PC-3 (cell line): ENCODE measurements around the gene SHROOM1. TPM values are rescaled to one million over a fixed set of nuclear protein-coding genes. Genes with fewer than 3 reads are reported as not detected.

Source experiments
- ATAC-seq: fragments of 200-7000 bp; cut with Tn5 transposase; 2 replicates; pipeline ENCODE4 v1.9.1; 2020; ENCODE audit warnings: mild to moderate bottlenecking, moderate library complexity
- BruUV-seq: library from RNA; stranded (reverse); fragments of 400-500 nt; replicated peaks from 2 replicates; lab custom pipeline; 2021; lab: Mats Ljungman, UMichigan
- CTCF ChIA-PET: fragments of 300-600 bp; sonication (Branson Sonifier 250); formaldehyde crosslinking; loops from one replicate; lab custom pipeline; 2022; ENCODE audit warnings: antibody characterized with exemption; lab: Charles Lee
- POLR2A ChIA-PET: fragments of 300-600 bp; sonication (Branson Sonifier 250); formaldehyde crosslinking; loops from one replicate; lab custom pipeline; 2022; ENCODE audit warnings: antibody characterized with exemption; ENCODE audit not compliant: unreplicated experiment; lab: Charles Lee
- DNase-seq: peaks from one replicate; pipeline ENCODE4 v3.0.0-alpha.2; 2015
- H2AFZ ChIP-seq: fragments of 300-600 bp; sonication (generic); 2 replicates; pipeline ENCODE4 v1.6.0; 2016; ENCODE audit warnings: antibody characterized with exemption, low read length
- H3F3A ChIP-seq: fragments of 300-600 bp; sonication (generic); one replicate; pipeline ENCODE4 v1.6.0; 2017; ENCODE audit warnings: antibody characterized with exemption, low read length, control low read depth, mild to moderate bottlenecking; ENCODE audit not compliant: unreplicated experiment
- H3K27ac ChIP-seq: fragments of 300-600 bp; sonication (generic); 2 replicates; pipeline ENCODE4 v1.5.1; 2016; ENCODE audit warnings: mild to moderate bottlenecking, low read length
- H3K27me3 ChIP-seq: fragments of 300-600 bp; sonication (generic); 2 replicates; pipeline ENCODE4 v1.6.1; 2016; ENCODE audit warnings: low read length, mixed read lengths
- H3K36me3 ChIP-seq: fragments of 300-600 bp; sonication (generic); 2 replicates; pipeline ENCODE4 v1.6.1; 2016; ENCODE audit warnings: low read depth, mixed run types, low read length, mixed read lengths
- H3K4me1 ChIP-seq: fragments of 300-600 bp; sonication (generic); 2 replicates; pipeline ENCODE4 v1.5.1; 2016; ENCODE audit warnings: low read length; ENCODE audit not compliant: insufficient read depth
- H3K4me2 ChIP-seq: fragments of 300-600 bp; sonication (generic); 2 replicates; pipeline ENCODE4 v1.6.0; 2016; ENCODE audit warnings: low read length
- H3K4me3 ChIP-seq: fragments of 300-600 bp; sonication (generic); 2 replicates; pipeline ENCODE4 v1.5.1; 2016; ENCODE audit warnings: mild to moderate bottlenecking, low read length, mixed read lengths
- H3K79me2 ChIP-seq: fragments of 300-600 bp; sonication (generic); 2 replicates; pipeline ENCODE4 v1.6.1; 2017; ENCODE audit warnings: low read length, mixed read lengths
- H3K9ac ChIP-seq: fragments of 300-600 bp; sonication (generic); 2 replicates; pipeline ENCODE4 v1.6.0; 2016; ENCODE audit warnings: mild to moderate bottlenecking, low read length
- H3K9me2 ChIP-seq: fragments of 300-600 bp; sonication (generic); replicated peaks from 2 replicates; pipeline ENCODE4 v1.6.1; 2016; ENCODE audit warnings: mixed run types, low read length, mixed read lengths
- H3K9me3 ChIP-seq: fragments of 300-600 bp; sonication (generic); 2 replicates; pipeline ENCODE4 v1.6.1; 2016; ENCODE audit warnings: low read length, mixed read lengths
- H4K20me1 ChIP-seq: fragments of 300-600 bp; sonication (generic); 2 replicates; pipeline ENCODE4 v1.6.1; 2016; ENCODE audit warnings: low read length, mixed read lengths
- CTCF ChIP-seq: fragments of 300-600 bp; sonication (generic); conservative IDR thresholded peaks from 2 replicates; pipeline ENCODE4 v1.5.1; 2017; ENCODE audit warnings: antibody characterized with exemption, low read depth, mild to moderate bottlenecking, low read length
- EZH2 ChIP-seq: fragments of 300-600 bp; sonication (generic); IDR thresholded peaks from one replicate; pipeline ENCODE4 v1.6.1; 2017; ENCODE audit warnings: antibody characterized with exemption, mild to moderate bottlenecking, low read length; ENCODE audit not compliant: unreplicated experiment
- EZH2phosphoT487 ChIP-seq: fragments of 300-600 bp; sonication (generic); IDR thresholded peaks from 2 replicates; pipeline ENCODE4 v1.6.1; 2018; ENCODE audit warnings: mild to moderate bottlenecking, antibody characterized with exemption, low read length, borderline replicate concordance
- intact Hi-C: fragments of 100-400 bp; cut with micrococcal nuclease; formaldehyde crosslinking; loops from 2 replicates; pipeline ENCODE4 v1.9.0; 2023
- total RNA-seq: library from RNA; depleted of rRNA; stranded (reverse); fragments of >200 nt; gene quantifications from 2 replicates; pipeline ENCODE4 v1.2.3, GENCODE V29; 2014

SHROOM1 gene
- total RNA-seq, 1 experiment from 2014 or later = 13.6 TPM

- POLR2A ChIA-PET = no interaction called here
- Histone ChIP-seq H3K36me3 (peaks cover 8% of the 10 kb centered on the region; the same call in 1 of the 2 replicates), H3K4me2 (no peak within 1 kb of the TSS), H3K4me3 (no peak within 1 kb of the TSS), H3K4me1 (no peaks in the 10 kb centered on the region), H3F3A (no peaks in the 10 kb centered on the region), H3K9ac (no peak within 1 kb of the TSS), H4K20me1 (no peaks in the 10 kb centered on the region), H2AFZ (no peak within 1 kb of the TSS), H3K9me2 (no peaks in the 10 kb centered on the region), H3K79me2 (no peaks in the 10 kb centered on the region), H3K27me3 (no peaks in the 10 kb centered on the region), H3K27ac (no peak within 1 kb of the TSS), H3K9me3 (no peaks in the 10 kb centered on the region)
- no peak; the same call in 1 of the 2 replicates for ATAC-seq
- intact Hi-C loops = no loop called here
- DNase-seq = no peak
- BruUV-seq = no TSS peak
- CTCF ChIA-PET = interaction anchor here (1.0 kb wide), 1 partner anchor 10 kb away, joined by 3 read pairs; no protein-coding TSS in a partner anchor
- TF ChIP-seq CTCF = no peak
- no peak for TF ChIP-seq EZH2
- TF ChIP-seq EZH2phosphoT487 = no peak
These were observed 42.9 kb upstream of the SHROOM1 start, which contains the start of gene LEAP2 for GRCh38 chr5:132873119-132873929. Gene LEAP2, plus strand, starts transcription at chr5:132873668. Its CDS starts 27 bp downstream, at chr5:132873695.

DNA sequence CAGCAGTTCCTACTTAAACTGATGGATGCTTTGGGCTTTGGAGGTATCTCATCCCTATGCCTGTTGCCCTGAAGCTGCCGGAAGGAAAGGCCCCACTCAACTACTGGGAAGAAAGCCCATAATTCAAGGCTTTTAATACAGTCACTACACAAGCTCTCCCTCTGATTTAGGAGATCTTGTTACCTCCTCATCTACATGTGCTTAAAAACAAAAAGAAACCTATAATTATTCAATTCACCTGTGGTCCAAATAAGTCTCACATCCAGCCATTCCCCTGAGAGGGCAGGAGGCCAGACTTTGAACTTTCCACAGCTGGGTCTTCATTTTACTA, 42.3 kb upstream of the SHROOM1 start:
- TF ChIP-seq EZH2phosphoT487 (no peak), EZH2 (no peak), CTCF (no peak)
- H3F3A ChIP-seq = no peaks in the 10 kb centered on the region
- peaks cover 8% of the 10 kb centered on the region; the same call in 1 of the 2 replicates for H3K36me3 ChIP-seq
- no TSS peak for BruUV-seq
- CTCF ChIA-PET = interaction anchor here (1.0 kb wide), 1 partner anchor 11 kb away, joined by 3 read pairs; no protein-coding TSS in a partner anchor
- peaks cover 5% of the 10 kb centered on the region for H3K79me2 ChIP-seq
- no peak overlapping the region for H3K4me3 ChIP-seq
- intact Hi-C loops = no loop called here
- DNase-seq (no peak), ATAC-seq (no peak)
- no peak overlapping the region for H2AFZ ChIP-seq
- H4K20me1 ChIP-seq = peaks cover under 1% of the 10 kb centered on the region; the same call in 1 of the 2 replicates
- H3K4me2 ChIP-seq = no peak overlapping the region
- no peaks in the 10 kb centered on the region for H3K27me3 ChIP-seq
- H3K27ac ChIP-seq = no peak overlapping the region
- no peak overlapping the region for H3K9ac ChIP-seq
- no peaks in the 10 kb centered on the region for H3K9me2 ChIP-seq
- POLR2A ChIA-PET = no interaction called here
- peaks cover 4% of the 10 kb centered on the region for H3K4me1 ChIP-seq
- H3K9me3 ChIP-seq = no peaks in the 10 kb centered on the region
